HL-60 (cell line): Measurements from ENCODE around the gene VIPR2.

Source experiments
- DNase-seq, 2 experiments: peaks; one replicate each; pipeline ENCODE4 v3.0.0-alpha.2; 2010 to 2020; ENCODE audit warnings: low read depth in 1 of 2, low spot score in 1 of 2
- H3K27ac ChIP-seq: fragments of 250-450 bp; sonication (Bioruptor Pico); replicated peaks from 2 replicates; pipeline ENCODE4 v1.5.1; 2020; ENCODE audit warnings: mild to moderate bottlenecking, moderate library complexity
- H3K27me3 ChIP-seq: fragments of 250-450 bp; sonication (Bioruptor Pico); 2 replicates; pipeline ENCODE4 v1.5.1; 2021; ENCODE audit warnings: mild to moderate bottlenecking, moderate library complexity; ENCODE audit not compliant: insufficient read depth, poor library complexity, severe bottlenecking
- H3K4me3 ChIP-seq: replicated peaks from 2 replicates; pipeline ENCODE4 v1.5.1; 2011; ENCODE audit warnings: mild to moderate bottlenecking, control low read depth, low read length; ENCODE audit not compliant: insufficient read depth
- GABPA ChIP-seq: IDR thresholded peaks from 2 replicates; pipeline ENCODE4 v1.6.1; 2012; ENCODE audit warnings: low read depth
- POLR2AphosphoS5 ChIP-seq: IDR thresholded peaks from 2 replicates; pipeline ENCODE4 v1.6.1; 2012; ENCODE audit warnings: low read depth
- SPI1 ChIP-seq: IDR thresholded peaks from 2 replicates; pipeline ENCODE4 v1.6.1; 2012; ENCODE audit warnings: low read depth, mild to moderate bottlenecking, borderline replicate concordance
- TF ChIP-seq, protein P1 (sequence below): IDR thresholded peaks from one replicate; pipeline ENCODE4 v1.5.1; 2011; ENCODE audit warnings: low read length, control low read depth, inconsistent platforms; ENCODE audit not compliant: insufficient read depth
- TF ChIP-seq, protein P2 (sequence below): IDR thresholded peaks from 2 replicates; pipeline ENCODE4 v1.6.1; 2012; ENCODE audit warnings: low read depth; ENCODE audit not compliant: insufficient replicate concordance

VIPR2 gene

DNA sequence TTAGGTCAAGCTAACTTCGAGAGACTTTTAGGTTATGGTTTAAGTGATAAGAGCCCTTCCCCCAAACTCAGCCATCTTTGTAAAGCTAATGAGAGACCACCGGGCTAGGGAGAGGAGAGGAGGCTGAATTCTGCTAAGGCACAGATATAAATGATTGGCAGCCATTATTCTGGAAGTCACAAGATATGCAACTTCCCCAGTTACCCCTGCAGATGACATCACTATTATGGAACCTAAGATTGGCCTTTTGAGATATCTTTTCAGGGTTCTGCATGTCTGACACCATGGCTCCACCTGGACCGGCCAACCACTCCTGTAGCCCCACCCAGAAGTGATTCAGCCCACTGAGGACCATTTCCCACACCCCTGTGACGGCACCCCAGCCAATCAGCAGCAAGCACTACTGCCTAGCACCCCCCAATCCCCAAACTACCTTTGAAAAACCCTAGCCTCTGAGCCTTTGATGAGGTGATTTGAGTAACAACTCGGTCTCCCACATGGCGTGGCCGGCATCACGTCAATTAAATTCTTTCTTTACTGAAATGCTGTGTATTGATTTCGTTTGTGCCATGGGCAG is 14.4 kb downstream of the VIPR2 start:
- Histone ChIP-seq H3K27ac (no peak overlapping the region), H3K4me3 (no peak overlapping the region), H3K27me3 (no peaks in the 10 kb centered on the region)
- DNase-seq, result no peak
- TF ChIP-seq, protein P1, sequence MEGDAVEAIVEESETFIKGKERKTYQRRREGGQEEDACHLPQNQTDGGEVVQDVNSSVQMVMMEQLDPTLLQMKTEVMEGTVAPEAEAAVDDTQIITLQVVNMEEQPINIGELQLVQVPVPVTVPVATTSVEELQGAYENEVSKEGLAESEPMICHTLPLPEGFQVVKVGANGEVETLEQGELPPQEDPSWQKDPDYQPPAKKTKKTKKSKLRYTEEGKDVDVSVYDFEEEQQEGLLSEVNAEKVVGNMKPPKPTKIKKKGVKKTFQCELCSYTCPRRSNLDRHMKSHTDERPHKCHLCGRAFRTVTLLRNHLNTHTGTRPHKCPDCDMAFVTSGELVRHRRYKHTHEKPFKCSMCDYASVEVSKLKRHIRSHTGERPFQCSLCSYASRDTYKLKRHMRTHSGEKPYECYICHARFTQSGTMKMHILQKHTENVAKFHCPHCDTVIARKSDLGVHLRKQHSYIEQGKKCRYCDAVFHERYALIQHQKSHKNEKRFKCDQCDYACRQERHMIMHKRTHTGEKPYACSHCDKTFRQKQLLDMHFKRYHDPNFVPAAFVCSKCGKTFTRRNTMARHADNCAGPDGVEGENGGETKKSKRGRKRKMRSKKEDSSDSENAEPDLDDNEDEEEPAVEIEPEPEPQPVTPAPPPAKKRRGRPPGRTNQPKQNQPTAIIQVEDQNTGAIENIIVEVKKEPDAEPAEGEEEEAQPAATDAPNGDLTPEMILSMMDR, result no peak
- no peak for TF ChIP-seq SPI1
- TF ChIP-seq, protein P2, sequence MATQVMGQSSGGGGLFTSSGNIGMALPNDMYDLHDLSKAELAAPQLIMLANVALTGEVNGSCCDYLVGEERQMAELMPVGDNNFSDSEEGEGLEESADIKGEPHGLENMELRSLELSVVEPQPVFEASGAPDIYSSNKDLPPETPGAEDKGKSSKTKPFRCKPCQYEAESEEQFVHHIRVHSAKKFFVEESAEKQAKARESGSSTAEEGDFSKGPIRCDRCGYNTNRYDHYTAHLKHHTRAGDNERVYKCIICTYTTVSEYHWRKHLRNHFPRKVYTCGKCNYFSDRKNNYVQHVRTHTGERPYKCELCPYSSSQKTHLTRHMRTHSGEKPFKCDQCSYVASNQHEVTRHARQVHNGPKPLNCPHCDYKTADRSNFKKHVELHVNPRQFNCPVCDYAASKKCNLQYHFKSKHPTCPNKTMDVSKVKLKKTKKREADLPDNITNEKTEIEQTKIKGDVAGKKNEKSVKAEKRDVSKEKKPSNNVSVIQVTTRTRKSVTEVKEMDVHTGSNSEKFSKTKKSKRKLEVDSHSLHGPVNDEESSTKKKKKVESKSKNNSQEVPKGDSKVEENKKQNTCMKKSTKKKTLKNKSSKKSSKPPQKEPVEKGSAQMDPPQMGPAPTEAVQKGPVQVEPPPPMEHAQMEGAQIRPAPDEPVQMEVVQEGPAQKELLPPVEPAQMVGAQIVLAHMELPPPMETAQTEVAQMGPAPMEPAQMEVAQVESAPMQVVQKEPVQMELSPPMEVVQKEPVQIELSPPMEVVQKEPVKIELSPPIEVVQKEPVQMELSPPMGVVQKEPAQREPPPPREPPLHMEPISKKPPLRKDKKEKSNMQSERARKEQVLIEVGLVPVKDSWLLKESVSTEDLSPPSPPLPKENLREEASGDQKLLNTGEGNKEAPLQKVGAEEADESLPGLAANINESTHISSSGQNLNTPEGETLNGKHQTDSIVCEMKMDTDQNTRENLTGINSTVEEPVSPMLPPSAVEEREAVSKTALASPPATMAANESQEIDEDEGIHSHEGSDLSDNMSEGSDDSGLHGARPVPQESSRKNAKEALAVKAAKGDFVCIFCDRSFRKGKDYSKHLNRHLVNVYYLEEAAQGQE, result no peak
- no peak for TF ChIP-seq GABPA
- TF ChIP-seq POLR2AphosphoS5, result no peak

DNA sequence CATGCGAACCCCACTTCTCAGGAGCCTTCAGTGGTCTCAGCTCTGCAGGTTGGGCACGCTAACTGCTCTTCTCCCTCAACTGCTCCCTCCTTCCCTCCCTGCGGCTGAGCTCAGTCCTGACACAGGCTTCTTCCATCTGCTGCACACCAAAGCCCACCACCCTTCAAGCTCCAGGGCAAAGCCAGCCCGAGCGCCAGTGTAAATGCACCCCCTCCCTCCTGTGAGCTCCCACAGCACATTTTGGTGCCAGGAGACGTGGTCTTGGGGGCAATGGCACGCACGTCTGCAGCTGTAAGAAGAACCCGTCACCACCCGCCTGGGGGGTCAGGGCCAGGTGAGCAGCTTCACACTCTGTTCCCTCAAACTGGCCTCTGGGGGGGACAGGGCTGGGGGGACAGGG is 15.9 kb downstream of the VIPR2 start:
- Histone ChIP-seq H3K27ac (no peak overlapping the region), H3K27me3 (no peaks in the 10 kb centered on the region), H3K4me3 (no peak overlapping the region)
- TF ChIP-seq SPI1, result no peak
- DNase-seq, result no peak

GRCh38 chr7:159127691-159128642 is 16.7 kb downstream of the VIPR2 start:
- TF ChIP-seq SPI1 (no peak), POLR2AphosphoS5 (no peak), GABPA (no peak)
- TF ChIP-seq, protein P1, result no peak
- TF ChIP-seq, protein P2, result no peak
- Histone ChIP-seq H3K27me3 (no peaks in the 10 kb centered on the region), H3K4me3 (no peak overlapping the region), H3K27ac (no peak overlapping the region)
- DNase-seq, result no peak
